Dermis lymphatic vessel endothelial cell (primary cell): ENCODE measurements around the gene MAN2B2. TPM values are rescaled to one million over a fixed set of nuclear protein-coding genes. Genes with fewer than 3 reads are reported as not detected.

Experiments used
- total RNA-seq: library from RNA; depleted of rRNA; stranded (reverse); fragments of >200 nt; gene quantifications from 2 replicates; pipeline ENCODE4 v1.2.1, GENCODE V29; 2014

Gene MAN2B2
- 10.0 and 10.7 TPM in 2 replicates for total RNA-seq

DNA sequence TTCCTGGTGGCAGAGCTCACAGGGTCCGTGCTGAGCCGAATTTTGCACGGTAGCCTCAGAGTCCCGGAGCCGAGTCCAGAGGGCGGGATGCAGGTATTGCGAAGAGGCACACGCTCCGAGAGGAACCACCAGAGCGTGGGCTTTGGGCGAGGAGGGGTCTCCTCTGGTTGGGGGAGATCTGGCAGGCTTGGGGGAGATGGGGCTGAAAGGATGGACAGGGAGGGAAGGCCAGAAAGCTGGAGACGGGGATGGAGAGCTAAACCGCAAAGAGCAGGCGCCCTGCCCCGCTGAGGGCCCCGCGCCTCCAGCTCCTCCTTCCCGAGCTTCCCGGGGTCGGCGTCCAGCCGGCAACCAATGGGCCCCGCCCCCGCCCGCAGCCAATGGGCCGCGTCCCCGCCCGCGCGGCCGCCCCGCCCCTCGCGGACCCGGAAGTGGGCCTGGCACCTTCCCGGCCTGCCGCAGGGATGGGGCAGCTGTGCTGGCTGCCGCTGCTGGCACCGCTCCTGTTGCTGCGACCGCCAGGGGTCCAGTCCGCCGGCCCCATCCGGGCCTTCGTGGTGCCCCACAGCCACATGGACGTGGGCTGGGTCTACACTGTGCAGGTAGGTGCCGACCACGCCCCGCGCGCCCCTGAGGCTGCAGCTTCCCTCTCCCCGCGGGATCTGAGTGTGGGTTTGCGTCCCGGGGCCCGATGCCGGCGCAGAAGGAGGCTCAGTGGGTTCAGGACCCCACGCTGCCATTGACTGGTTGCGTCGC is at the start of gene MAN2B2:
MAN2B2 (plus strand) TSS at position 443 of the 756 bp plus-strand sequence; CDS start at position 465, 22 bp downstream.

DNA sequence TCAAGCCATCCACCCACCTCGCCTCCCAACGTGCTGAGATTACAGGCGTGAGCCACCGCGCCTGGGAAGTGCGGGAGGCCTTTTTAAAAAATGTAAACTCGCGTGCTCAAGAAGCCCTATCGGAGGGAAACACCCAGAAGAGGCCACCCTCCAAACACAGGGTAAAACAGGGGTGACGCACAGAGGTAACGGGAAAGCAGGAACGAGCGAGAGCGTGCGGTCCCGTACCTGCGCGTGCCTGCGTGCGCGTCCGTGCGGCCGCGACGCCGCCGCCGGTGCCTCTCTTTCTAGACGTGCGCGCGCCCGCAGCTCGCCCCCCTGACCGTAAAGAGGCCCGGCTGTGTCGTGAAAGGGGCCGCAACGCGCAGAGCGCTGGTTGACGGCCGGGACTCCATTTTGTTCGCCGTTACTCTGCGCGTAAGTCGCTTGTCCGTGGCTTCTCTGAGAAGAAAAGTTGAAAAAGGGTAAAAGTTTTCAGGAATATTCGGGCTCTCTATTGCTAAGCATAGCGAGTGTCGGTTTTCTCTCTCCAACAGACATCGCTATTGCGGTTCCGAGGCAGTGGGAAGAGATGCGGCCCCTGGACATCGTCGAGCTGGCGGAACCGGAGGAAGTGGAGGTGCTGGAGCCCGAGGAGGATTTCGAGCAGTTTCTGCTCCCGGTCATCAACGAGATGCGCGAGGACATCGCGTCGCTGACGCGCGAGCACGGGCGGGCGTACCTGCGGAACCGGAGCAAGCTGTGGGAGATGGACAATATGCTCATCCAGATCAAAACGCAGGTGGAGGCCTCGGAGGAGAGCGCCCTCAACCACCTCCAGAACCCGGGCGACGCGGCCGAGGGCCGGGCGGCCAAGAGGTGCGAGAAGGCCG is 65.5 kb downstream of the MAN2B2 start, which contains the start of gene MRFAP1:
MRFAP1 (plus strand) TSS at position 394 of the 872 bp plus-strand sequence; CDS start at position 572, 178 bp downstream.

Other genes starting within 250 kb of the MAN2B2 start
- 0.54 and 0.86 TPM in 2 replicates for gene PPP2R2C, start 102.6 kb upstream of the MAN2B2 start, total RNA-seq
- 103 and 113 TPM in 2 replicates for gene MRFAP1, start 65.5 kb downstream of the MAN2B2 start, total RNA-seq
- 0.54 TPM in 1 of 2 replicates, not detected in the other for gene S100P, start 118.7 kb downstream of the MAN2B2 start, total RNA-seq
- 45.3 and 54.5 TPM in 2 replicates for gene MRFAP1L1, start 134.7 kb downstream of the MAN2B2 start, total RNA-seq
- gene BLOC1S4, start 141.0 kb downstream of the MAN2B2 start, total RNA-seq, result 10.0 and 10.3 TPM in 2 replicates
- gene KIAA0232, start 207.5 kb downstream of the MAN2B2 start, total RNA-seq, result 15.5 and 18.8 TPM in 2 replicates